MM.1S (cell line): ENCODE measurements around the gene ANKLE2.

Experiments
- CTCF ChIP-seq: fragments of 300-600 bp; sonication (generic); IDR thresholded peaks from 2 replicates; pipeline ENCODE4 v1.5.1; 2016; ENCODE audit warnings: antibody characterized with exemption, low read length, mixed read lengths
- EZH2 ChIP-seq: fragments of 300-600 bp; sonication (generic); optimal IDR thresholded peaks from 2 replicates; pipeline ENCODE3; 2017; ENCODE audit warnings: low read depth, mild to moderate bottlenecking, antibody characterized with exemption, low read length, mixed read lengths
- EZH2phosphoT487 ChIP-seq: fragments of 300-600 bp; sonication (generic); IDR thresholded peaks from 2 replicates; pipeline ENCODE4 v1.6.1; 2018; ENCODE audit warnings: antibody characterized with exemption, low read length

DNA sequence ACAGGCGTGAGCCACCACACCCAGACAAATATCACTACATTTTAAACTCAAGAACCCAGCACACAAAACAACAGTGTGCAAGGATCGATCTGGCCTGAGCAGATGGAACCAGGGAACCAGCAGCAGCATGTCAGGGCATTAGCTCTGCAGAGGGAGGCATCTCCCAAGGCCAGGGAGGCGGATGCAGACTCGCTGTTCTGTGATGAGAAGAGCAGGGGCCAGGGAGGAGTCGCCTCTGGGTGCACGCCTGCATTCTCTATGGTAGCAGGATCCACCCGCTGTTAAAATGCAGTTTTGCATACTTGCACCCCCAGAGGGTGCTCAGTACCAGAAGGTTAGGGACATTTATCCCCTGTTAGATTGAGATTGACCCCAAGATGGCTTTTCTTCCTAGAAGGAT, 33.1 kb downstream of the ANKLE2 start:
- TF ChIP-seq CTCF, result no peak
- TF ChIP-seq EZH2phosphoT487, result no peak
- no peak for TF ChIP-seq EZH2
